ENCODE measurements around the gene P4HA2.

Gene P4HA2

DNA sequence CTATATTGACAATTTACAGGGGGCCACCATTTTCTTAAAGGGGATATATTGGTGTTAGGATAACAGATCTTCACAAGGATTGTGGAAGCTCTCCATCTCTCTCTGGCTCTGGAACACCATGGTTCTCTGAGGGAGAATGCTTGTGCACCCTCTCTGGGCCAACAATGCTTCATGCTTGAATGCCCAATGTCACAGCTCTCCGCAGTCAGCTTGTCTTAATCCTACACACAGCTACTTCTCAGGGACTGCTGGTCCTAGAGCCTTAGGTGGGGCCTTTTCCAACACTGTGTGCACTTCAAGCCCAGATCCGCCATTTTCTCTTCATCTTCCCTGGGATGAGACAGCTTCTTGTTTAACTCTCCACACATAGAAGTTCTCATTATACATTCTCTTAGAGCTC lies 22.9 kb upstream of the P4HA2 start:
- DNase-seq (ENCODE audit: low read depth), result no peak

DNA sequence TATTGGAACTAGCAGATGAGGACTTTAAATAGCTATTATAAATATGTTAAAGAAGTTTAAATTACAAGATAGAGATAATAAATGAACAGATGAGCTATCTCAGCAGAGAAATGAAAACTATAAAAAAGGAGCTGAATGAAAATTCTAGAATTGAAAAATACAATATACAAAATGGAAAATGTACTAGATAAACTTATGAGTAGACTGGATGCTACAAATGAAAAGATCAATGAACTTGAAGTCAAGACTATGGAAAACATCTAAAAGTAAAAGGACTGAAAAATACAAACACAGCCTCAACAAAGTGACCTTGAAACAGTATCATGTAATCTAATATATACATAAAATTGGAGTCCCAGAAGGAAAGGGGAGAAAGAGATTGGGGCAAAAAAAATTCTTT lies 19.2 kb upstream of the P4HA2 start:
- no peak for DNase-seq (ENCODE audit: low read depth)

GRCh38 chr5:132245593-132245992 lies 17.9 kb upstream of the P4HA2 start:
- no peak for DNase-seq (ENCODE audit: low read depth)

GRCh38 chr5:132243366-132243977 lies 15.8 kb upstream of the P4HA2 start:
- DNase-seq (ENCODE audit: low read depth), result no peak

- DNase-seq (ENCODE audit: low read depth), result no peak
Measured at GRCh38 chr5:132239776-132240175, 12.1 kb upstream of the P4HA2 start.

DNA sequence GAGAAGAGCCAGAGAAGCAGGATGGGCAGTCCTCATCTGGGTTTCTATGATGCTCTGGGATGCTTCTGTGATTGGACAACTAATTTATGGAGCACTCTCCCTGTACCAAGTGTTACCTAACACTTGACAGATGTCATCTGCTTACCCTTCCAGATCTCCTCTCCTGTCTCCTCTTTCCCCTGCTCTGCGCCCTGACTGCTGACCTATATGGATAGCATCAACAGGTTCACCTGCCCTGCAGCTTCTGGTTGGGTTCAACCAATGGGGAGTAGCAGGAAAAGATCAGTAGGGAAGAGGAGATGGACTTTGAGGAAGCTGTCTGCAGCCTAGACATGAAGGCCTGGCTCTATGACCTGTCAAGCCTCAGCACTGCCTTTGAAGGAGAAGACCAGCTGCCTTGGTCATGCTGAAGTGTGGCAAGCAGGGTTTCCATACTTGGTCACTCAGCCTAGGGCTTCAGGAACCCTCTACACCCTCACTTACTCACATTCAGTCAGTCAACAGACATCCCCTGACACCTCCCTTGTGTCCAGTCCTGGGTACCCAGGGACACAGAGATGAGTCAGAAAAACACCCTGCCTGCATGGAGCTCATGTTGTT lies 11.3 kb upstream of the P4HA2 start:
- no peak for DNase-seq (ENCODE audit: low read depth)

DNA sequence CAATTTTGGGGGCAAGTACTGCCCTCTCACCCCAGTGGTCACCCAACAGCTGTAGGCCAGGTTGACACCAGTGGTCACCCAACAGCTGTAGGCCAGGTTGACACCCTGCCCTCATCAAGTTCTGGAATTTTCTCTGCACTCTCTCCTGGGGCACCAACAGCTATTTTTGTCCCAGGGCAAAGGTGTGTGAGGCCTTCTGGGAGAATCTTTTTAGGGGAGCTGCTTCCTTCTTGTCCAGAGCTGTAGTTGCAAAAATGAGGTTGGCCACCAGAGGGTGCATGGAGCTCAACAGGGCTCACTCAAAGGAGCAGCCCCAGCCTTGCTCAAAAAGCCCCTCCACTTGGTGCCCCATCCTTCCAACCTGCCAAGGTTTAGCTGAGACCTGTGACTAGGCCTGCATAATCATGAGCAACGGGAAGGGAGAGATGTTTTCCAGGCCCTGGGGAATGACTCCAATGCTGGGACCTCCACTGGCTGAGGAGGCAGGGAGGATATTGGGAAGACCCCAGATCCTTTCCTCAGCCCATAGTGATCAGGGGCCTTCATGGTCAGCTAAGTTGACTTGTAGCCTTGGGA lies 10.6 kb upstream of the P4HA2 start:
- peak; percentile 79 for DNase-seq (ENCODE audit: low read depth)

DNA sequence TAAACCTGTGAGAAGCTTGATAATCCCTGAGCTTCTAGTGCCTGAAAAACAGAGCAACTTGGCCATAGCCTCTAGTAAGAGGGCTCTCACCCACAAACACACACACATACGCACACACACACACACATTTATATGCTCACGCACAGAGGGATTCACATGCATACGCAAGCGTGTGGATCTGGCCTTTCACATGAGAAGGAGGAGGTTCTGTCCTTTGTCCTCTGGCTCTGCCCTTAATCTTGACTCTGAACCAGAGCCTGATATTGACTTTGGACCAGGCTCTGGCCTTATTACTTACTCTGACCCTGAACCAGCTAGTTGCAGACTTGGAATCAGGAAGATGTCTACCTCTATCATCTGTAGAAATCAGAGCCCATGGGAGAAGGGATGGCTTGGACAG lies 10.0 kb upstream of the P4HA2 start:
- DNase-seq (ENCODE audit: low read depth), result no peak

- DNase-seq (ENCODE audit: low read depth), result peak; percentile 29
Measured at GRCh38 chr5:132237141-132237540, 9.5 kb upstream of the P4HA2 start.

GRCh38 chr5:132235340-132235739 lies 7.7 kb upstream of the P4HA2 start:
- DNase-seq (ENCODE audit: low read depth), result no peak

DNA sequence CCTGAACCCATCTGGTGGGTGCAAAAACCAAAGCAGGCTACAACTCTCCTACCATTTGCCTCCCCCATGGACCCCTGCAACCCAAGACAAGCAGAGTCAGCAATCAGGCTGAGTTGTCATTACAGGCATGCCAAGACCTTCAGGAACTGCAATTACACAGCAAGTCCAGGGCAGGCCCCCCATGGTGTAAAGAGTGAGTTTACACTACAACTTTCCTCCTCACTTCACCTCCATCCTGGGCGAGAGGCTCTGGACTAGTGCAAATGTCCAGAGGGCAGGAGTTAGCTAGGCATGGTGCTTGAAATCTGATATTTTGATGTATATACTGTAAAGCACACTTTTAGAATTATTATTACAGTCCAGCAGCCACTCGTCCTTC lies 7.0 kb upstream of the P4HA2 start:
- DNase-seq (ENCODE audit: low read depth), result no peak

DNA sequence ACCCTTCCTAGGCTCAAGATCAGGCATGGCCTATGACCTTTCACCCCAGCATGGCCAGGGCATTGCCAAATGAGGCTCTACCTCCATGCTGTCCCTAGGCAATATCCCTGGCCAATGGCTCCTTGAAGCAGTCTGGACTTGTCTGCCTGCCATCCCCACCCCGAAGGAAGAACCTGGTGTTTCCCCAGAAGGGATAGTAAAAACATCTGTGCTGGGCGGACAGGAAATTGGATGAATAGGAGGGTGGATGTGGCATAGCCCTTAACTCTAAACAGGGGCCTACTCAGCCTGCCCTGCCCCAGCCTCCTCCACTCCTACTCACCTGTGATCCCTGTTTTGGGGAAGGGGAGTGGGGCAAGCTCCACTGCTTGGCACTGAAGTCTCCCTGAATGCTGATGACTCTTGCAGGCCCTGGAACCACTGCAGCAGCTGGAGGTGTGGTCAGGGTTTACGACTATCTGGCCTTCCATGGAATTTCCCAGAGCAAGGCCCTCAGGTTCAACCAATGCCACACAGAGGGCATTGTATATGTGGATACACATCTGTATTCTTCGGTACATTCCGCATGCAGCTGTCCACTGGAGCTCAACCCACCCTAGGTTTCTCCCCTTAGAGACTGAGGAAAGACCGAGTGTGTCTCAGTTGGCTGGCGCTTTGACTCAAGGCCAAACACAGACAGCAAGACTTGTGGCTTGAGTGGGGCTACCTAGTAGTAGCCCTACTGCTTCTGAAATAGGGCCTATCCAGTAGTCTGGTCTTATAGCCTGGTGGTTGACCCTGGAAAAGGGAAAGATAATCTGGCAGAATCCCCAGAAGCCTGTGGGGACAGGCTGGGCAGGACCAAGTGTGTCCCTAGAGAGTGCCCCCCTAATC lies 6.4 kb upstream of the P4HA2 start:
- DNase-seq (ENCODE audit: low read depth), result no peak

- no peak for DNase-seq (ENCODE audit: low read depth)
Measured at GRCh38 chr5:132233081-132233480, 5.4 kb upstream of the P4HA2 start.

- DNase-seq (ENCODE audit: low read depth), result no peak
Measured at GRCh38 chr5:132232465-132232864, 4.8 kb upstream of the P4HA2 start.

DNA sequence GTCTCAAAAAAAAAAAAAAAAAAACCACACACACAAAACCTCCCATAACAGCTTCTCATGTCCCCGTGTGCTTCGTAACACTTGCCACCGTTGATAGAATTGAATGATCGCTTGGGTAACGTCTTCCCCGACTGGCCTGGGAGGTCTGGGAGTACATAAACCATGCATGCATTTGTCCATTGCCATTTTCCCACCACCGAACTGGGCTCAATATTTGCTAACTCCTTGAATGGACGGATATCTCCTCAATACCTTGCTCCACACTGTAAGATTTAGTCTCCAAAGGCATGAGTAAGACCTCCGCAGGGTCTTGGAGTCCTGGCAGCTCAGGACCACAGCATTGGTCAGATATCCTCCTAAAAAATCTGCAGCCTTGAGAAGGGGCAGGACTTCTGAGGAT lies 3.2 kb upstream of the P4HA2 start:
- no peak for DNase-seq (ENCODE audit: low read depth)

DNA sequence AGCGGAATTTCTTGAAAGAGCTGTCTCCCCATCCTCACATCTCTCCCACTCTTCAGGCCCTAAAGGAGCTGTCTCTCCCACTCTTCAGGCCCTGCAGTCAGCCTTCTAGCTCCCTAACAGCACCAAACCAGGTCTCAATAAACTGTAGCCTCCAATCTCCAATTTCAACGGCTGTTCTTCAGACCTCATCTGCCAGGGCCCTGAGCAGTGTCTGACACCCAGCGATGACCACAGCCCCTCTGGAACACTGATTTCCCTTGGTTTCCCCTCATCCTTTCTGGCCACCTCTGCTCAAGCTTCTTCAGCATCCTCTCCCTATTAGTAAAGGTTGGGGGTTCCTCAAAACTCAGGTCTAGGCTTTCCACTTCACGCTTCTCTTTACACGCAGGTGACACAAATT lies 1.6 kb upstream of the P4HA2 start:
- DNase-seq (ENCODE audit: low read depth), result no peak

DNA sequence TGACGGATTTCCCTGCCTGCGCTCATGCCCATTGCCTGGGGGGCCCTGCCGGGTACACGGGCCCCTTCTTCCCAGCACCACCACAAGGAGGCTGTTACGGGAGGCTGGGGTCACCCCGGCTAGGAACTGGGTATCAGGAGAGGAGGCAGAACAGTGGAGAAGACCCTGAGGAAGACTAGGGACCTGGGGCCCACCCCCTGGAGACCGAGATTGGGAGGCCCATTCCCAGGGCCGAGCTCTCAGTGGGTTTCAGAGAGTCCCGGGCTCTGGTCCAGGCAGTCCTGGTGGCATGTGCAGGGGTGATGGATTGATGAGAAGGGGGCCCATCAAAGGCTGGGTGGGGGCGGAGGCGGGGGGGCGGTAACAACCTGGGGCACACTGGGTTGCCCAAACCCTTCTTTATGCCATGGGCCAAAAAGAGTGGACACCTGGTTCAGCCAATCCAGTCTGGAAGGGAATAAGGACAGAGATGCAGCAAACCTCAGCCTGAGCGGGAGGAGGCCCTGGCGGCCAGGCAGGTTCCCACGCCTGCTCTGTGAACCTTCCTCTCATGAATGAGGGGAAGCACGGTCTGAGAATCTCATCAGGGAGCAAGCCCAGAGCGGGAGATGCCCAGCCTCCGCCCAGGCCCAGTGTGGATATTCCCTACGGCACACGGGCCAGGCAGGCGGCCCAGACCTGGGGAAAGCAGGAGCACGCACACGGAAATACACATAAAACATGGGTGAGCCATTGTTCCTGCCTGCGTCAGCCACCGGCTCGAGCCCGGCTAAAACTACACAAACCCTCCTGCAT lies 785 bp upstream of the P4HA2 start:
- peak; percentile 11 for DNase-seq (ENCODE audit: low read depth)

- DNase-seq (ENCODE audit: low read depth), result no peak
Measured at GRCh38 chr5:132227235-132227484, 493 bp downstream of the P4HA2 start.

GRCh38 chr5:132226516-132227234 lies 978 bp downstream of the P4HA2 start:
- DNase-seq (ENCODE audit: low read depth), result peak; percentile 40

- peak; percentile 92 for DNase-seq (ENCODE audit: low read depth)
Measured at GRCh38 chr5:132225165-132226032, 2.3 kb downstream of the P4HA2 start.

GRCh38 chr5:132224716-132225115 lies 2.9 kb downstream of the P4HA2 start:
- no peak for DNase-seq (ENCODE audit: low read depth)
